ENCODE results near the gene NUCB1. TPM values are rescaled to one million over a fixed set of nuclear protein-coding genes. Genes with fewer than 3 reads are reported as not detected.

Gene NUCB1
- total RNA-seq, 1 donor from 2014 or later, result 265 TPM

GRCh38 chr19:48968179-48968661, 68.1 kb downstream of the NUCB1 start:
- DNase-seq, result no peak
- intact Hi-C loops (cut with micrococcal nuclease), result no loop called here
- ATAC-seq, result no peak

- intact Hi-C loops (cut with micrococcal nuclease), result no loop called here
- no peak for ATAC-seq
- no peak for DNase-seq
Observed at GRCh38 chr19:48968813-48969218, 68.7 kb downstream of the NUCB1 start.

- intact Hi-C loops (cut with micrococcal nuclease), result no loop called here
- DNase-seq, result no peak
- no peak for ATAC-seq
Observed at GRCh38 chr19:48969276-48970138, 69.4 kb downstream of the NUCB1 start.

GRCh38 chr19:48970139-48970766, 70.1 kb downstream of the NUCB1 start:
- intact Hi-C loops (cut with micrococcal nuclease), result no loop called here
- DNase-seq, result no peak
- ATAC-seq, result no peak

GRCh38 chr19:48970923-48971395, 70.8 kb downstream of the NUCB1 start:
- intact Hi-C loops (cut with micrococcal nuclease), result no loop called here
- ATAC-seq (peak; percentile 58), DNase-seq (peak; percentile 92)

Other genes with a start within 250 kb of the NUCB1 start
- not detected for gene NTN5, start 227.3 kb upstream of the NUCB1 start, total RNA-seq
- gene FUT2, start 204.3 kb upstream of the NUCB1 start, total RNA-seq, result not detected
- 3.0 TPM for gene MAMSTR, start 180.6 kb upstream of the NUCB1 start, total RNA-seq
- 13.7 TPM for gene RASIP1, start 159.7 kb upstream of the NUCB1 start, total RNA-seq
- gene IZUMO1, start 153.4 kb upstream of the NUCB1 start, total RNA-seq, result 1.0 TPM
- gene FUT1, start 147.7 kb upstream of the NUCB1 start, total RNA-seq, result 1.6 TPM
- gene FGF21, start 144.8 kb upstream of the NUCB1 start, total RNA-seq, result not detected
- 64.6 TPM for gene BCAT2, start 89.3 kb upstream of the NUCB1 start, total RNA-seq
- gene HSD17B14, start 63.8 kb upstream of the NUCB1 start, total RNA-seq, result 1.2 TPM
- gene PLEKHA4, start 31.7 kb upstream of the NUCB1 start, total RNA-seq, result 22.2 TPM
- gene PPP1R15A, start 27.9 kb upstream of the NUCB1 start, total RNA-seq, result 63.0 TPM
- gene TULP2, start 1.6 kb upstream of the NUCB1 start, total RNA-seq, result not detected
- not detected for gene DHDH, start 33.4 kb downstream of the NUCB1 start, total RNA-seq
- gene BAX, start 54.6 kb downstream of the NUCB1 start, total RNA-seq, result 22.0 TPM
- gene FTL, start 65.0 kb downstream of the NUCB1 start, total RNA-seq, result 684 TPM
- 103 TPM for gene GYS1, start 93.0 kb downstream of the NUCB1 start, total RNA-seq
- 44.4 TPM for gene RUVBL2, start 93.6 kb downstream of the NUCB1 start, total RNA-seq
- not detected for gene LHB, start 116.8 kb downstream of the NUCB1 start, total RNA-seq
- gene CGB3, start 124.0 kb downstream of the NUCB1 start, total RNA-seq, result not detected
- not detected for gene CGB2, start 131.6 kb downstream of the NUCB1 start, total RNA-seq
- not detected for gene CGB1, start 136.6 kb downstream of the NUCB1 start, total RNA-seq
- gene CGB5, start 143.5 kb downstream of the NUCB1 start, total RNA-seq, result not detected
- gene CGB8, start 148.8 kb downstream of the NUCB1 start, total RNA-seq, result not detected
- gene CGB7, start 157.4 kb downstream of the NUCB1 start, total RNA-seq, result not detected
- gene NTF4, start 164.5 kb downstream of the NUCB1 start, total RNA-seq, result not detected
- gene KCNA7, start 172.4 kb downstream of the NUCB1 start, total RNA-seq, result 0.42 TPM
- gene SNRNP70, start 185.1 kb downstream of the NUCB1 start, total RNA-seq, result 139 TPM
- gene LIN7B, start 214.1 kb downstream of the NUCB1 start, total RNA-seq, result 19.8 TPM
- gene C19orf73, start 218.8 kb downstream of the NUCB1 start, total RNA-seq, result 1.2 TPM
- gene PPFIA3, start 219.2 kb downstream of the NUCB1 start, total RNA-seq, result 4.0 TPM